IPS-20b (cell line): ENCODE data around the gene APOL2.
A peak's percentile ranks its signal among the peaks of the same experiment; 100 is the strongest.

Source experiments
- H3K27ac ChIP-seq: one replicate; pipeline ENCODE4 v1.5.1; 2013; ENCODE audit warnings: low read length
- H3K27me3 ChIP-seq: 2 replicates; pipeline ENCODE4 v1.6.1; 2013; ENCODE audit warnings: mild to moderate bottlenecking, low read length, inconsistent platforms; ENCODE audit not compliant: insufficient read depth
- H3K36me3 ChIP-seq: 2 replicates; pipeline ENCODE4 v1.6.1; 2013; ENCODE audit warnings: low read depth, mild to moderate bottlenecking, inconsistent platforms, low read length, moderate library complexity; ENCODE audit not compliant: insufficient read depth
- H3K4me1 ChIP-seq: 2 replicates; pipeline ENCODE4 v1.6.1; 2013; ENCODE audit warnings: mild to moderate bottlenecking, control low read depth, inconsistent platforms, low read length, moderate library complexity; ENCODE audit not compliant: insufficient read depth
- H3K4me3 ChIP-seq: 2 replicates; pipeline ENCODE4 v1.5.1; 2013; ENCODE audit warnings: mild to moderate bottlenecking, low read length, inconsistent platforms
- H3K9ac ChIP-seq: 2 replicates; pipeline ENCODE4 v1.6.1; 2013; ENCODE audit warnings: low read depth, mild to moderate bottlenecking, inconsistent platforms, low read length, moderate library complexity
- H3K9me3 ChIP-seq: 2 replicates; pipeline ENCODE4 v1.6.1; 2013; ENCODE audit warnings: mild to moderate bottlenecking, low read depth, low read length, inconsistent platforms; ENCODE audit not compliant: insufficient read depth

APOL2 gene, protein sequence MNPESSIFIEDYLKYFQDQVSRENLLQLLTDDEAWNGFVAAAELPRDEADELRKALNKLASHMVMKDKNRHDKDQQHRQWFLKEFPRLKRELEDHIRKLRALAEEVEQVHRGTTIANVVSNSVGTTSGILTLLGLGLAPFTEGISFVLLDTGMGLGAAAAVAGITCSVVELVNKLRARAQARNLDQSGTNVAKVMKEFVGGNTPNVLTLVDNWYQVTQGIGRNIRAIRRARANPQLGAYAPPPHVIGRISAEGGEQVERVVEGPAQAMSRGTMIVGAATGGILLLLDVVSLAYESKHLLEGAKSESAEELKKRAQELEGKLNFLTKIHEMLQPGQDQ

GRCh38 chr22:36239401-36240171 is at the start of gene APOL2:
TSS of gene APOL2 (minus strand) at chr22:36239527. CDS start at chr22:36233162, 6,365 bp downstream.
- H3K27ac ChIP-seq: peak within 1 kb of the TSS; percentile 38
- no peaks in the 10 kb centered on the region for H3K27me3 ChIP-seq
- no peaks in the 10 kb centered on the region for H3K36me3 ChIP-seq
- peak within 1 kb of the TSS; percentile 79 for H3K4me3 ChIP-seq
- H3K4me1 ChIP-seq: peaks cover 4% of the 10 kb centered on the region; the same call in 1 of the 2 replicates
- no peaks in the 10 kb centered on the region for H3K9me3 ChIP-seq
- H3K9ac ChIP-seq: peak within 1 kb of the TSS; percentile 80; the same call in 1 of the 2 replicates

DNA sequence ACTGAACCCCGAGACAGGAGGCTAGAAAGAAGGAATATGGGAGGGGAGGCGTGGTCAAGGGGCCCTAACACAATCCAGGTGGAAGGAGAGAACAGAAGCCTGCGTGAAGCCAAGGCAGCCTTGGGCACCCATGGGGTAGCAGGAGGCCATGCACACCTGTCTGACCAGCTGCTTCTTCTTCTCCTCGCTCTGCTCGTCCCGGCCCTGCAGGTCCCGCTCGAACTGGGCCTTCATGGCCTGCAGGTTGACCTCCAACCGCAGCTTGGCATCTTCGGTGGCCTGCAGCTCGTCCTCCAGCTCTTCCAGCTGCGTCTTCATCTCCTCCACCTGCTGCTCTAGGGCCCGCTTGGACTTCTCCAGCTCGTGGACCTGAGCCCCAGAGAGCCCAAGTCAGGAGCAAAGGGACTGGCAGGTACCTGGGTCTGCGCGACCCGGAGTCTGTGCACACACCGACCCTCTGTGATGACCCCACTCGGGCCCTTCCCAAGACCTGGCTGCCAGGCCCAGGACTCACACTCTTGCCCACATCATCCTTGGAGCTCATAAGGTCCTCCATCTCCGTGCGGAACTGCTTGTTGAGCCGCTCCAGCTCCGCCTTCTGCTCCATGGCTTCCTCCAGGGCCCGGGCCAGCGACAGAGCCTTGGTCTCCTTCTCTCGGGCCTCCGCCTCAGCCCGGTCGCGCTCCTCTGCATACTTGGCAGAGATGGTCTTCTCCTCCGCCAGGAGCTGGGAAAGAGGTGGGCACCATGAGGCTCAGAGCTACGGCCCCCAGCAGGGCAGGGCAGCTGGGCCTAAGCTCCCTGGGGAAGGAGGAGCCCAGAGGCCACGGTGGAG is 49.5 kb upstream of the APOL2 start:
- H3K9me3 ChIP-seq: 0 out of 2 replicates have a peak, but pooled peaks cover 3% of the 10 kb centered on the region
- no peak overlapping the region for H3K9ac ChIP-seq
- H3K27ac ChIP-seq: no peak overlapping the region
- no peaks in the 10 kb centered on the region for H3K27me3 ChIP-seq
- no peak overlapping the region for H3K4me3 ChIP-seq
- no peaks in the 10 kb centered on the region for H3K4me1 ChIP-seq
- peaks cover 85% of the 10 kb centered on the region for H3K36me3 ChIP-seq

- Histone ChIP-seq H3K27ac (no peak overlapping the region), H3K36me3 (peaks cover 85% of the 10 kb centered on the region), H3K4me3 (no peak overlapping the region)
Observed at GRCh38 chr22:36287881-36288515, 48.7 kb upstream of the APOL2 start.

GRCh38 chr22:36286096-36286957 is 47.0 kb upstream of the APOL2 start:
- peaks cover 86% of the 10 kb centered on the region for H3K36me3 ChIP-seq
- H3K4me1 ChIP-seq: no peaks in the 10 kb centered on the region
- H3K27ac ChIP-seq: no peak overlapping the region
- no peak overlapping the region for H3K9ac ChIP-seq
- no peaks in the 10 kb centered on the region for H3K9me3 ChIP-seq
- no peaks in the 10 kb centered on the region for H3K27me3 ChIP-seq
- H3K4me3 ChIP-seq: no peak overlapping the region

More at GRCh38 chr22:36287881-36288515, 48.7 kb upstream of the APOL2 start:
- Histone ChIP-seq H3K4me1 (no peaks in the 10 kb centered on the region), H3K9ac (no peak overlapping the region), H3K9me3 (0 out of 2 replicates have a peak, but pooled peaks cover 3% of the 10 kb centered on the region), H3K27me3 (no peaks in the 10 kb centered on the region)

DNA sequence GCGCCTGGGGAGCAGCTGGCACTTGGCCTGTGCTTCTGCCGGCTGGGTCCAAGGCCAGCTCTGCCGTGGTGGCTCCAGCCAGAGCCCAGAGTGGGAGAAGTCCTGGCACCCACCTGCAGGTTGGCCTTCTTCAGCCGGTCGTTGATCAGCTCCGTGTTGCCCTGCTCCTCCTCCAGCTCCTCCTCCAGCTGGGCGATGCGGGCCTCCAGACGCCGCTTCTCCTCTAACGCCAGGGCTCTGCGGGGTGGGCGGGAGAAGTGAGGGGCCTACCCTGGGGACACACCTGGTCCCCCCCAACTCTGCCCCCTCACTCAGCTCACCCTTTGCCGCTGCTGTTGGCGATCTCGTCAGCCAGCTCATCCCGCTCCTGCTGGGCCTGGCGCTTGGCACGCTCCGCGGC is 46.2 kb upstream of the APOL2 start:
- Histone ChIP-seq H3K4me3 (no peak overlapping the region), H3K4me1 (no peaks in the 10 kb centered on the region), H3K36me3 (peaks cover 89% of the 10 kb centered on the region), H3K27ac (no peak overlapping the region), H3K27me3 (no peaks in the 10 kb centered on the region), H3K9ac (no peak overlapping the region), H3K9me3 (no peaks in the 10 kb centered on the region)

DNA sequence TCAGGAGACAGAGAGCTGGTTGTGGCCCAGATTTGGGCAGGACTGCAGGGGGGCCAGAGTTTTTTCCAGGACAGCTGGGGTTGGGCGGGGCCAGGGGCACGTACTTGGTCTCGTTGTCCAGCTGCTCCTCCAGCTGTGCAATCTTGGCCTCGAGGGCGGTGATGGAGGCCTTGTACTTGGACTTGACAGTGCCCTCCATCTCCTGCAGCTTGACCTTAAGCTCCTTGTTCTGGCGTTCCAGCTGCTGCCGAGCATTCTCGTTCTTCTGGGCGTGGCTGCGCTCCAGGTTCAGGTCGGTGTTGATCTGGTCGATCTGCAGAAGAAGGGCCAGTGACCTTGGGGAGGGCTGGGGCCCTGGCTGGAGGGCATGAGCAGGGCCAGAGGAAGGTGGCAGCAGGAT is 45.7 kb upstream of the APOL2 start:
- Histone ChIP-seq H3K4me1 (no peaks in the 10 kb centered on the region), H3K9me3 (no peaks in the 10 kb centered on the region), H3K27ac (no peak overlapping the region), H3K9ac (no peak overlapping the region), H3K4me3 (no peak overlapping the region), H3K36me3 (peaks cover 88% of the 10 kb centered on the region), H3K27me3 (no peaks in the 10 kb centered on the region)

DNA sequence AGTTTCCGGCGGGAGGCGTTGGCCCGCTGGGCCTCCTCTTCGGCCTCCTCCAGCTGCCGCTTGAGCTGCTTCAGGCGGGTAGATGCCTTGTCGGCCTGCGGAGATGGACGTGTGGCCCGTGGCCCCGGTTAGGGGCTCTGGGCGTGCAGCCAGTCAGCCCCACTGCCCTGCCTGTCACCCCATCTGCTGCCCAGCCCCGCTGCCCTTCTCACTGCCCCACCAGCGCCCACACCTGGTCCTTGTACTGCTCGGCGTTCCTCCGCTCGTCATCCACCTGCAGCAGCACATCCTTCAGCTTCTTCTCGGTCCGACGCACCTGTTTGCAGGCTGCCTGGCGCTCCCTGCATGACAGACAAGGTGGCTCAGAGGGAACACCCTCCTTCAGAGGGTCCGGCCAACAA is 44.8 kb upstream of the APOL2 start:
- H3K4me3 ChIP-seq: no peak overlapping the region
- no peaks in the 10 kb centered on the region for H3K4me1 ChIP-seq
- no peaks in the 10 kb centered on the region for H3K27me3 ChIP-seq
- no peak overlapping the region for H3K27ac ChIP-seq
- H3K9ac ChIP-seq: no peak overlapping the region
- no peaks in the 10 kb centered on the region for H3K9me3 ChIP-seq
- H3K36me3 ChIP-seq: peaks cover 80% of the 10 kb centered on the region

GRCh38 chr22:36282328-36282831 is 43.1 kb upstream of the APOL2 start:
- Histone ChIP-seq H3K4me1 (no peaks in the 10 kb centered on the region), H3K9me3 (no peaks in the 10 kb centered on the region), H3K27ac (no peak overlapping the region), H3K9ac (no peak overlapping the region), H3K27me3 (no peaks in the 10 kb centered on the region), H3K36me3 (peaks cover 62% of the 10 kb centered on the region), H3K4me3 (no peak overlapping the region)

GRCh38 chr22:36281781-36282327 is 42.5 kb upstream of the APOL2 start:
- Histone ChIP-seq H3K27ac (no peak overlapping the region), H3K9me3 (no peaks in the 10 kb centered on the region), H3K27me3 (no peaks in the 10 kb centered on the region), H3K4me1 (no peaks in the 10 kb centered on the region), H3K4me3 (no peak overlapping the region), H3K36me3 (peaks cover 57% of the 10 kb centered on the region), H3K9ac (no peak overlapping the region)

GRCh38 chr22:36280379-36280778 is 41.1 kb upstream of the APOL2 start:
- peaks cover 43% of the 10 kb centered on the region for H3K36me3 ChIP-seq

More at GRCh38 chr22:36280379-36280778, 41.1 kb upstream of the APOL2 start:
- no peaks in the 10 kb centered on the region for H3K9me3 ChIP-seq
- no peaks in the 10 kb centered on the region for H3K27me3 ChIP-seq
- no peaks in the 10 kb centered on the region for H3K4me1 ChIP-seq
- no peak overlapping the region for H3K9ac ChIP-seq
- H3K27ac ChIP-seq: no peak overlapping the region
- no peak overlapping the region for H3K4me3 ChIP-seq
